A375 (cell line): ENCODE measurements around the gene ZNF181. TPM values are rescaled to one million over a fixed set of nuclear protein-coding genes. Genes with fewer than 3 reads are reported as not detected.

Source experiments
- total RNA-seq: library from RNA; depleted of rRNA; stranded (reverse); fragments of >200 nt; shearing (Covaris generic); gene quantifications from 2 replicates; pipeline ENCODE4 v1.2.3, GENCODE V29; 2014; rRNA removed

ZNF181 gene
- 11.8 and 16.1 TPM in 2 replicates for total RNA-seq

DNA sequence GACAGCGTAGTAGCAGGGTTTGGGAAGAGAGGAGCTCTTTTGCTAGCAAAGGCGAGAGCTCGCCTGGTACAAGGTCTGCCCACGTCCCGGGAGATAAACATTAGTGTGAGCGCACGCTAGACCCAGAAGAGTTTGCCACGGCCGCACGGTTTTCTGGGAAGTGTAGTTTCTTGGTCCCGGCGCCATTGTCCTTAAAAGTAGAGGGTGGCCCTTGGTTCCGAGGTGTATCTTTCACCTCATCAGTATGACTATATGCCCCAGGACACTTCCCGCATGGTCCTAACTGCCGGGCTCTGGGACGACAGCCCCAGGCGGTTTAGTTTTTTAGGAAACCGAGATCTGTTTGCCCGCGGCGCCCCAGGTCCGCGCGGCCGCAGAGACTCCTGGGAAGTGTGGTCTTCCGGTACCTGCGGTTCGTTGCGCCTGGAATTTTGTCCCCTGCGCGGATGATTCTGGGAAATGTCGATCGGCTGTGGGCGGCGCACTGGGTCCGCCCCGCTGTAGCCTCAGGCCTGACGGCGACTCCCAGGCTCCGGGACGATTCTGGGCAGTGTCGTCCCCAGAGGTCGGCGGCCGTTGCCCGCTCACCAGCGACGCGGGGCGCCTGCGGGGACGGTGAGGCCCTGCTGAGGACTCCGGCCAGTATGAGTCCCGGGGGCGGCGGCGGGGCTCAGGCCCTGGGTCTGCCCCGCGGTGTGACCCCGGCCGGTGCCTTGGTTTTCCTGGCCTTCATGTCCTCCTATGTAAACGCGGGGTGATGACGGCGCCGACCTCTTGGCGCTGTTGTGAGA lies at the start of gene ZNF181:
Gene ZNF181, plus strand, starts transcription at position 498 of the 791 bp plus-strand sequence. CDS start 795 bp downstream, outside the sequence.

DNA sequence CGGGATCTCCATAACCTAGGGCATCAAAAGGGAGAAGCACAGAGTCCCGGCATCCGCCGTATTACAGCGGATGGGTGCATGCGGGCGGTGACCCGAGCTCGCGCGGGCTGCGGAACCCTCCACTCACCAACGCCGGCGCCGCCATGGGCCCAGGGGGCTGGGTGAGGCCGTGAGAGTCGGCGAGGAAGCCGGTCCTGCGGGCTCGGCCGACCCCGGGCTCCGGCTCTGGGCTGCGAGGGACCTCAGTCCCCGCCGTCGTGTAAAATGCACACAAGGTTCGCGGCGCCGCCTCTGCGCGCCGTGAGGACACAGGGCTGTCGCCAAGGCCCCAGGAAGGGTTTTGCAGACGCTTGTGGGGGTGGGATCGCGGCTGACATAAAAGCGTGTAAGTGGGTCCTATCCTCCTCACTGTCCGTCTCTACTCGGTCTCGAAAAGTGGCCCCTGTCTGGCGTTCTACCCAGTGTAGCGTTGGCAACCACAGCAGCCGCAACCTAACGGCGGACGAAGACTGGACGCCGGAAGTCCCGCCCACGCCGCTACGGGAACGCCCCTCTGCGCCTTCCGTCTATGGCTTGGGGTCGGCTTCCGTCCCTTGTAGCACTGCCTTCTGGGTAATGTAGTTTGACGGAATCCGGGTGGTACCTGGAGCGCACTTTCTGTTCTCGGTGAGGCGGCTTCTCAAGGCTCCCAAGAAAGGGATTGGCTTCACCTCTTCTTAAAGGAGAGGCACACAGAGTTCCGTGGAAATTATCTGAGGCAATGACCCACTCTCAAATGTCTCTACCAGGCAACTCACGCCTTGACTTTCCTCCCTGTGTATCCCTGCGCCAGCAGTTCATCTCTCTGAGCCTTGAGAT lies 38.9 kb downstream of the ZNF181 start, which contains the start of gene ZNF599:
Gene ZNF599, minus strand, starts transcription at position 519 of the 858 bp plus-strand sequence. Its CDS starts 374 bp downstream, at position 145.

Other genes starting within 250 kb of the ZNF181 start
- 0.05 TPM in 1 of 2 replicates, not detected in the other for gene SCGB2B2, start 57.1 kb upstream of the ZNF181 start, total RNA-seq
- gene ZNF302, start 56.6 kb upstream of the ZNF181 start, total RNA-seq: 14.1 and 14.7 TPM in 2 replicates
- gene ZNF599, start 39.0 kb downstream of the ZNF181 start, total RNA-seq: 6.7 and 7.5 TPM in 2 replicates
- 2.5 and 2.7 TPM in 2 replicates for gene ZNF30, start 192.7 kb downstream of the ZNF181 start, total RNA-seq
- gene ZNF792, start 230.0 kb downstream of the ZNF181 start, total RNA-seq: 1.6 and 1.9 TPM in 2 replicates